ENCODE results near the gene NRAP.

DNA sequence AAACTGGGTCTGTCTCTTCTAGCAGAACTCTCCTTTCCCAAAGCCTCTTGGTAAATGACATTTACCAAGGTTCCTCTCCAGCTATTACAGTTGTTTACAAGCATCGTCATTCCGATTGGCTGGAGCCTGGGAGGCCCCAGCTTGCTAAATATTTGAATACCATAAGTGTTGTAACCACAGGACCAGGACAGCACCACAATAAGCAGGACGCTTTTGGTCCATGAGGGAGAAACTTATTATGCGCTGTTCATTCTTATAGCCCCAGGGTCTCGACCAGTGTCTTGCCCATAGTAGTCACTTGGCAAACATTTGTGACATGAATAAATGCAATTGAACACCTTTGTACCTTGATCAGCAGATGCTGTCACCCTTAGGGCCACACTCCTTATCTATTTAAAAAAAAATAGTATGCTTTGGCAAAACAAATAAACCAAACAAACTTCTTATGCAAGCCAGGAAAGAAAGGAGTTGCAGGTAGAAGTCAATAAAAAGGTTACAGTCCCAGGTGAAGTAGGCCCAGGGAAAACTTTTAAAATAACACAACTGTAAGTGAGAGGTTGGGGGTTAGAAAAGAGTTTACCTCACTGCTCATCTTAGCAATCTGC is 32.8 kb downstream of the NRAP start:
- no peak for TF ChIP-seq CTCF (IDR thresholded peaks at IDR 0.05; ENCODE audit: borderline replicate concordance, extremely low read depth, low read length, poor library complexity, severe bottlenecking)
- TF ChIP-seq EZH2 (IDR thresholded peaks at IDR 0.05; ENCODE audit: borderline replicate concordance, low read depth, low read length, severe bottlenecking): no peak

All from DND-41 (cell line).